Measurements from ENCODE around the gene DNTTIP2.
"Not testable (repeated sequence)": the region's sequence is repeated elsewhere in the genome, so short reads cannot be mapped to it uniquely, and the experiment has no call there.

DNTTIP2 gene

GRCh38 chr1:93878889-93879586 is at the start of gene DNTTIP2:
Gene DNTTIP2 (minus strand): TSS chr1:93879206. CDS start chr1:93879148, 58 bp downstream.
- peak; percentile 16 to 68 for DNase-seq

GRCh38 chr1:93925206-93925605 is 46.2 kb upstream of the DNTTIP2 start:
- no peak for DNase-seq

GRCh38 chr1:93919780-93920179 is 40.8 kb upstream of the DNTTIP2 start:
- no peak for DNase-seq

- no peak for DNase-seq
These were observed 38.3 kb upstream of the DNTTIP2 start for GRCh38 chr1:93917302-93917701.

- not testable (repeated sequence) for DNase-seq
These were observed 31.9 kb upstream of the DNTTIP2 start for GRCh38 chr1:93910880-93911279.

- DNase-seq: no peak
These were observed 31.3 kb upstream of the DNTTIP2 start for GRCh38 chr1:93910305-93910704.

GRCh38 chr1:93909146-93910050 is 30.4 kb upstream of the DNTTIP2 start, which contains the start of gene GCLM:
Gene GCLM (minus strand): TSS chr1:93909430. CDS start chr1:93909163, 267 bp downstream.
- peak; percentile 27 to 51 for DNase-seq

GRCh38 chr1:93908394-93909145 is 29.6 kb upstream of the DNTTIP2 start:
- no peak for DNase-seq

GRCh38 chr1:93907718-93908117 is 28.7 kb upstream of the DNTTIP2 start:
- no peak for DNase-seq

- no peak for DNase-seq
These were observed 27.5 kb upstream of the DNTTIP2 start for GRCh38 chr1:93906480-93906879.

- no peak for DNase-seq
These were observed 26.7 kb upstream of the DNTTIP2 start for GRCh38 chr1:93905734-93906133.

- no peak for DNase-seq
These were observed 26.0 kb upstream of the DNTTIP2 start for GRCh38 chr1:93905051-93905450.

- DNase-seq: no peak
These were observed 25.2 kb upstream of the DNTTIP2 start for GRCh38 chr1:93904228-93904627.

- no peak for DNase-seq
These were observed 21.9 kb upstream of the DNTTIP2 start for GRCh38 chr1:93900723-93901504.

- no peak for DNase-seq
These were observed 20.7 kb upstream of the DNTTIP2 start for GRCh38 chr1:93899543-93900207.

GRCh38 chr1:93888900-93889299 is 9.9 kb upstream of the DNTTIP2 start:
- DNase-seq: no peak

GRCh38 chr1:93882269-93882668 is 3.3 kb upstream of the DNTTIP2 start:
- DNase-seq: no peak

GRCh38 chr1:93880731-93881130 is 1.7 kb upstream of the DNTTIP2 start:
- no peak for DNase-seq

- DNase-seq: no peak
These were observed 511 bp downstream of the DNTTIP2 start for GRCh38 chr1:93878501-93878888.

- no peak for DNase-seq
These were observed 1.5 kb downstream of the DNTTIP2 start for GRCh38 chr1:93877529-93877928.

- DNase-seq: no peak
These were observed 2.8 kb downstream of the DNTTIP2 start for GRCh38 chr1:93876244-93876643.
